ENCODE data around the gene RNF150.

The RNF150 gene

DNA sequence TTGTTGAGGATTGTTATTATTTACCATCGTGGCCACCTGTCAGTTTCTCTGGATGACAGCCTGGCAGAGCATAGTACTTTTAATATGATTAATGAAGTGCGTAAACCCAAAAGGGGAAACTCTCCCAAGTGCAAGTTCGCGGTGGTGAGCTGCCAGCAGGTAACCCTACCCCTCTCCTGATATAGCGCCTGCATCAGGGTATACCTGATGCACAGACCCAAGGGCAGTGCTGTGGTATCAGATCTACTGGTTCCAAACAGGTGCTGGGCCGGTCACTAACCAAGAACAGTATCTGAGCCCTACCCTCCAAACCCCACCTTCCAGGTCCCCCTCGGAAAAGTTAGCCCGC lies 1.6 kb downstream of the RNF150 start:
- DNase-seq (no peak), ATAC-seq (no peak)

GRCh38 chr4:141130947-141131605 lies 2.2 kb downstream of the RNF150 start:
- DNase-seq = no peak
- no peak for ATAC-seq

DNA sequence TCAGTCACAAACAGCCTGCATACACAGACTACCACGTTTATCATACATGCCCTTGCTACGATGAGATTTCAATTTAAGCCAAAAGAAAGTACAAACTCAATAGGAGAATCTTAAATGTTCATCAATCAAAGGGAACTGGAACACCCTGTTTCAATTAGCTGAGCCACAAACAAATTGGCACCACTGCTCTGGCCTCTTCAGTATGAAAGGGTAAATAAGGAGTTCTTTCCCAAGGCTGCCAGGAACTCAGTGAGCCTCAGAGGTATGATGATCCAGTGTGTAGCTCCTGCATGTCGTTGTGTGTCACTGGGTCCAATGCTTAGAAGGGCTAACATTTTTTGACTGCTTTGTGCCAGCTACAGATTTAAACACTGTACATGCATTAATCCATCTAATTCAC lies 5.4 kb downstream of the RNF150 start:
- DNase-seq (no peak), ATAC-seq (no peak)

GRCh38 chr4:141126769-141127168 lies 6.5 kb downstream of the RNF150 start:
- DNase-seq = no peak
- no peak for ATAC-seq

- ATAC-seq (no peak), DNase-seq (no peak)
Measured at GRCh38 chr4:141124224-141124623, 9.0 kb downstream of the RNF150 start.

GRCh38 chr4:141121768-141122454 lies 11.4 kb downstream of the RNF150 start:
- ATAC-seq (no peak), DNase-seq (no peak)

GRCh38 chr4:141121101-141121500 lies 12.2 kb downstream of the RNF150 start:
- DNase-seq (no peak), ATAC-seq (no peak)

- ATAC-seq (no peak), DNase-seq (no peak)
Measured at GRCh38 chr4:141120036-141120593, 13.2 kb downstream of the RNF150 start.

DNA sequence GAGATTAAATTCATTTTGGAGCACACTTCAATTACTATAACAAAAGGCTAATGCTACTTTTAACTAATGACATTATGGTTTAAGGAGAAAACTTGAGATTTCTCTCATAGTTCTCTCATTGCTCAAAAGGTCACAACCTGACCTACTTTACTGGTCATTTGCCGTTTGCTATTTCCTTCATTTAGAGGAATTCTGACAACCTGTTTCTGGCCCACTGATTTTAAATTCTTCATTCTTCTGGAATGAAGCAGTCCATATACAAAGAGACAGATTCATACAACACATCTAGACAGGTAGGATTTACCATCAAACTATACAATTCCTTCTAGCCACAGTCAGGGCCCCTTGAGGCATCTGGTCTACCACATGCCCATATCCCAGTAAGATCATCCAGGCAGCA lies 14.2 kb downstream of the RNF150 start:
- ATAC-seq = no peak
- DNase-seq = no peak

- DNase-seq = no peak
- ATAC-seq = no peak
Measured at GRCh38 chr4:141118381-141118780, 14.9 kb downstream of the RNF150 start.

DNA sequence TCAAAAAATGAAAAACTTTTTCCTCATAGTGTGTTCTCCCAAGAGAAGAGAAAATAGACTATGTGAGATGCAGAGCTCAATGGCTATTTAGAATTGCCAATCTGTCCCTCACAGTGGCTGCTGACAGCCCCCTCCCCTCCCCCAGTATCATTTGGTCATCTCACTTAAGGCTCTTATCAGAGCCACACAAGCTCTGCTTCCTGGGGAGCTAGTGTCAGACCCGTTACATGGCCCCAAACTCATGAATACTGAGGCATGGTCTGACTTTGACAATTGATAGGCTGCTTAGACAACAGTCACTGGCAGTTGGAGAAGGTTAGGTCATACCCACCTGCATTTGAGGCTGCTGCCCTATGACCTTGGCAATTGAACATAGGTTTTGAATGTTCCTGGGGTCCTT lies 15.3 kb downstream of the RNF150 start:
- no peak for ATAC-seq
- DNase-seq = no peak

GRCh38 chr4:141109983-141110382 lies 23.3 kb downstream of the RNF150 start:
- DNase-seq = no peak
- no peak for ATAC-seq

GRCh38 chr4:141107927-141108326 lies 25.3 kb downstream of the RNF150 start:
- DNase-seq = no peak
- no peak for ATAC-seq

- DNase-seq (no peak), ATAC-seq (no peak)
Measured at GRCh38 chr4:141102367-141102766, 30.9 kb downstream of the RNF150 start.

GRCh38 chr4:141101511-141101910 lies 31.8 kb downstream of the RNF150 start:
- no peak for DNase-seq
- ATAC-seq = no peak

GRCh38 chr4:141099326-141099725 lies 33.9 kb downstream of the RNF150 start:
- DNase-seq (no peak), ATAC-seq (no peak)

- ATAC-seq = no peak
- DNase-seq = no peak
Measured at GRCh38 chr4:141098163-141098562, 35.1 kb downstream of the RNF150 start.

DNA sequence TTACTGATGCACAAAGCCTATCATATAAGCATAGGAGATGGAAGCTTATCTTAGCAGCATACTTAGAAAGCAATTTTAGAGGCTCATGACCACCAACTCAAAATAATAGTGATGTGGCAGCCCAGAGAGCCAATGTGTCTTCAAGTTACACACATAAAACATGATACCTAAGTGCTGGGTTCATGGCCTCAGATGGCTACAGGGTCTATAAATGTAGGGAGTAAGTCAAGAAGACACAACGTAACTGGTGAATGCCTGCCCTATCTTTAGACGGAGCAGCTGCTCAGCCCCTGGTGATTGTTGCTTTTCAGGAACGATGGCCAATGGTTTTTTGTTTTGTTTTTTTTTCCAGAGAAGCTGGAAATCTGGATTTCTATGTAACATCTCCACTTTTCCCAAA lies 42.8 kb downstream of the RNF150 start:
- DNase-seq (no peak), ATAC-seq (no peak)

GRCh38 chr4:141081921-141082395 lies 51.3 kb downstream of the RNF150 start:
- no peak for ATAC-seq
- DNase-seq = no peak

GRCh38 chr4:141080668-141081067 lies 52.6 kb downstream of the RNF150 start:
- no peak for ATAC-seq
- no peak for DNase-seq

DNA sequence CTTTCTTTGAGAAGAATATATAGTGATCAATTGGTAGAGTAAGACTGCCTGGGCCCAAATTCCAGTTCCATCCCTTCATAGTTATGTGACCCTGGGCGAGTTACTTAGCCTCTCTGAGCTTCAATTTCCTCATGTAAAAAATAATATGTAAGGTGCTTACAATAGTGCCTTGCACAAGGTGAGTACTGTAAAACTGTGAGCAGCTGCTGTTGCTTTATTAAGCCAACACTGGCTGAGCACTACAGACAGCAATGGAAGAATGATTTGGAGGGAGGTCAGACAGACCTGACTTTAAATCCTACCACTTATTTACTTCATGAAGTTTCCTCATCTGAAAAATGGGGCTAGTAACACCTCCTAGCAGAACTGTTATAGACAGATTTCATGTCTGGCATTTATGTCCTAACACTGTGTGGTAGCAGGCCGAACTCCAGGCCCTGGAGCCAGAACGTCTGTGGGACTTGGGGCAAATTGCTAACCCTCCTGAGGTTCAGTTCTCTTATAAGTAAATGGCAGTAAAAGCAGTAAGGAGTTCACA lies 53.8 kb downstream of the RNF150 start:
- ATAC-seq = no peak
- no peak for DNase-seq

DNA sequence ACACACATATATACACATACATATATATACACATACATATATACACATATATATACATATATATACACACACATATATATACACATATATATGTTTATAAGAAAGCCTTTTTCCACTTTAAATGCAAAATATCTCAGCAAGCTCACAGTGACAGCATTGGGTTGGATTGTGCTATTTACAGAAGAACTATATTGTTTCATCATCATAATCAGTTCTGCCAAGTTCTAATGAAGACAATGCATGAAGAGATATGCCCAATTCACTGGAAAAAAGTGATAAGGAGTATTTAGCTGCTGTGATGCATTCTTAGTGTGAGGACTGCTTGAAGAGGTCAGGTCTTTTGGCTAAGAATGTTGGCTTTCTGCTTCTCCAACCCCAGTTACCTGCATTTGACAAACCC lies 54.4 kb downstream of the RNF150 start:
- ATAC-seq (no peak), DNase-seq (no peak)

DNA sequence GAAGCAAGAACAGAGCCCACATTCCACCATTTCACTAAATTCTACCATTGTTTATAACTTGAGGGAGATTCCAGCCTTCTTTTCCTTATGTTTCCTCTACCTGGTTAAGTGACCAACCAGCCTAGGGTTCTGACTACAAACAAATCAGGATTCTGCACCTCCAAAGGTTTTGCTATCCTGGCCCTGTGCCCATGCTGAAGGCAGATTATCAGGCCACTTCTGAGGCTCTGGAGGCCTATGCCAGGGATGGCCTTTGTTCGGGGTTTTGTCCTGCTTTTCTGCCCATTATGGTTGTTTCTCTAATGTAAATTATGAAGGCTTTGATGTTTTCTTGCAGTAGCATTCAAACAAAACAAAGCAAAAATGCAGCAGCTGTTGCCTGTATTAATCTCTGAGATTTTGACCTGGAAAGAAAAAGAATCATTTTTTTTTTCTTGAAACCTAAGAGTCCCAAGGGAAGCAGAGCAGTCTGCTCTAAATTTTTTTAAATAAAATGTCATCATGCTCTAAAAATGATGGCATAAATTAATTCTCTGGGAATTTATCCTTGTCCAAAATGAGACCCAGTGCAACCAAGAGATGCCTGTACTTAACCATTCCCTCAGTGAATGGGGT lies 55.6 kb downstream of the RNF150 start:
- ATAC-seq (no peak), DNase-seq (no peak)

Measured in stimulated activated naive CD8-positive, alpha-beta T cell treated with anti-CD3 and anti-CD28 coated beads, Interleukin-15, Interleukin-2, amounts not matched to agents 100 U/mL and 50 U/mL, for 24 hours (primary cell).